ENCODE measurements around the gene HOXC12.

The HOXC12 gene

GRCh38 chr12:53958128-53958527 lies 3.4 kb downstream of the HOXC12 start:
- peaks cover 20% of the 10 kb centered on the region for H3K4me1 ChIP-seq (ENCODE audit: low read length)
- no peak overlapping the region for H3K27ac ChIP-seq (ENCODE audit: low read length)
- H2AFZ ChIP-seq (ENCODE audit: low read depth, low read length): no peak overlapping the region
- H3K4me3 ChIP-seq (ENCODE audit: low read length): no peak overlapping the region
- H3K9me3 ChIP-seq (ENCODE audit: insufficient read depth, low read length): no peaks in the 10 kb centered on the region
- H3K4me2 ChIP-seq (ENCODE audit: low read length): no peak overlapping the region
- H4K20me1 ChIP-seq (ENCODE audit: insufficient read depth, low read length): no peaks in the 10 kb centered on the region
- no peak overlapping the region for H3K9ac ChIP-seq (ENCODE audit: low read length)
- H3K36me3 ChIP-seq (replicated peaks; ENCODE audit: low read depth, low read length): no peaks in the 10 kb centered on the region
- H3K79me2 ChIP-seq (ENCODE audit: low read length): no peaks in the 10 kb centered on the region
- TF ChIP-seq, protein P1, sequence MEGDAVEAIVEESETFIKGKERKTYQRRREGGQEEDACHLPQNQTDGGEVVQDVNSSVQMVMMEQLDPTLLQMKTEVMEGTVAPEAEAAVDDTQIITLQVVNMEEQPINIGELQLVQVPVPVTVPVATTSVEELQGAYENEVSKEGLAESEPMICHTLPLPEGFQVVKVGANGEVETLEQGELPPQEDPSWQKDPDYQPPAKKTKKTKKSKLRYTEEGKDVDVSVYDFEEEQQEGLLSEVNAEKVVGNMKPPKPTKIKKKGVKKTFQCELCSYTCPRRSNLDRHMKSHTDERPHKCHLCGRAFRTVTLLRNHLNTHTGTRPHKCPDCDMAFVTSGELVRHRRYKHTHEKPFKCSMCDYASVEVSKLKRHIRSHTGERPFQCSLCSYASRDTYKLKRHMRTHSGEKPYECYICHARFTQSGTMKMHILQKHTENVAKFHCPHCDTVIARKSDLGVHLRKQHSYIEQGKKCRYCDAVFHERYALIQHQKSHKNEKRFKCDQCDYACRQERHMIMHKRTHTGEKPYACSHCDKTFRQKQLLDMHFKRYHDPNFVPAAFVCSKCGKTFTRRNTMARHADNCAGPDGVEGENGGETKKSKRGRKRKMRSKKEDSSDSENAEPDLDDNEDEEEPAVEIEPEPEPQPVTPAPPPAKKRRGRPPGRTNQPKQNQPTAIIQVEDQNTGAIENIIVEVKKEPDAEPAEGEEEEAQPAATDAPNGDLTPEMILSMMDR (IDR thresholded peaks at IDR 0.05; ENCODE audit: low read depth, low read length): no peak
- TF ChIP-seq EZH2phosphoT487 (IDR thresholded peaks at IDR 0.05; ENCODE audit: low read depth): no peak
- peaks cover 13% of the 10 kb centered on the region for H3K27me3 ChIP-seq (ENCODE audit: low read depth, low read length)

GRCh38 chr12:53959314-53959713 lies 4.6 kb downstream of the HOXC12 start:
- no peak overlapping the region for H3K4me2 ChIP-seq (ENCODE audit: low read length)
- H2AFZ ChIP-seq (ENCODE audit: low read depth, low read length): no peak overlapping the region
- H3K9me3 ChIP-seq (ENCODE audit: insufficient read depth, low read length): no peaks in the 10 kb centered on the region
- no peaks in the 10 kb centered on the region for H4K20me1 ChIP-seq (ENCODE audit: insufficient read depth, low read length)
- TF ChIP-seq, protein P1 (IDR thresholded peaks at IDR 0.05; ENCODE audit: low read depth, low read length): no peak
- TF ChIP-seq EZH2phosphoT487 (IDR thresholded peaks at IDR 0.05; ENCODE audit: low read depth): no peak
- H3K9ac ChIP-seq (ENCODE audit: low read length): no peak overlapping the region
- H3K4me3 ChIP-seq (ENCODE audit: low read length): no peak overlapping the region
- no peaks in the 10 kb centered on the region for H3K79me2 ChIP-seq (ENCODE audit: low read length)
- no peaks in the 10 kb centered on the region for H3K36me3 ChIP-seq (replicated peaks; ENCODE audit: low read depth, low read length)
- peaks cover 7% of the 10 kb centered on the region for H3K27me3 ChIP-seq (ENCODE audit: low read depth, low read length)
- peaks cover 21% of the 10 kb centered on the region for H3K4me1 ChIP-seq (ENCODE audit: low read length)
- no peak overlapping the region for H3K27ac ChIP-seq (ENCODE audit: low read length)

- H3K27ac ChIP-seq (ENCODE audit: low read length): no peak overlapping the region
- no peaks in the 10 kb centered on the region for H4K20me1 ChIP-seq (ENCODE audit: insufficient read depth, low read length)
- H3K9me3 ChIP-seq (ENCODE audit: insufficient read depth, low read length): no peaks in the 10 kb centered on the region
- H3K4me2 ChIP-seq (ENCODE audit: low read length): no peak overlapping the region
- H3K4me1 ChIP-seq (ENCODE audit: low read length): peaks cover 23% of the 10 kb centered on the region
- no peak for TF ChIP-seq EZH2phosphoT487 (IDR thresholded peaks at IDR 0.05; ENCODE audit: low read depth)
- TF ChIP-seq, protein P1 (IDR thresholded peaks at IDR 0.05; ENCODE audit: low read depth, low read length): no peak
- no peaks in the 10 kb centered on the region for H3K79me2 ChIP-seq (ENCODE audit: low read length)
- no peaks in the 10 kb centered on the region for H3K36me3 ChIP-seq (replicated peaks; ENCODE audit: low read depth, low read length)
- H2AFZ ChIP-seq (ENCODE audit: low read depth, low read length): no peak overlapping the region
- no peak overlapping the region for H3K9ac ChIP-seq (ENCODE audit: low read length)
- H3K4me3 ChIP-seq (ENCODE audit: low read length): no peak overlapping the region
- H3K27me3 ChIP-seq (ENCODE audit: low read depth, low read length): peaks cover 17% of the 10 kb centered on the region
These were observed 5.7 kb downstream of the HOXC12 start for GRCh38 chr12:53960187-53961024.

- TF ChIP-seq, protein P1 (IDR thresholded peaks at IDR 0.05; ENCODE audit: low read depth, low read length): no peak
- TF ChIP-seq EZH2phosphoT487 (IDR thresholded peaks at IDR 0.05; ENCODE audit: low read depth): no peak
- H3K27me3 ChIP-seq (ENCODE audit: low read depth, low read length): peaks cover 18% of the 10 kb centered on the region
- H3K9ac ChIP-seq (ENCODE audit: low read length): no peak overlapping the region
- peaks cover 21% of the 10 kb centered on the region for H3K4me1 ChIP-seq (ENCODE audit: low read length)
- H3K9me3 ChIP-seq (ENCODE audit: insufficient read depth, low read length): no peaks in the 10 kb centered on the region
- H3K36me3 ChIP-seq (replicated peaks; ENCODE audit: low read depth, low read length): no peaks in the 10 kb centered on the region
- no peak overlapping the region for H3K4me3 ChIP-seq (ENCODE audit: low read length)
- no peaks in the 10 kb centered on the region for H3K79me2 ChIP-seq (ENCODE audit: low read length)
- no peak overlapping the region for H3K27ac ChIP-seq (ENCODE audit: low read length)
- H2AFZ ChIP-seq (ENCODE audit: low read depth, low read length): no peak overlapping the region
- no peaks in the 10 kb centered on the region for H4K20me1 ChIP-seq (ENCODE audit: insufficient read depth, low read length)
- no peak overlapping the region for H3K4me2 ChIP-seq (ENCODE audit: low read length)
These were observed 6.5 kb downstream of the HOXC12 start for GRCh38 chr12:53961025-53961761.

Data from OCI-LY3 (cell line).